Measurements from ENCODE around the gene EXOC3L2. TPM values are rescaled to one million over a fixed set of nuclear protein-coding genes. Genes with fewer than 3 reads are reported as not detected.

The EXOC3L2 gene
- total RNA-seq, result under 1 TPM in 1 of 2 donors, not detected in 1; 0.34 TPM

GRCh38 chr19:45245334-45245787 lies at the start of gene EXOC3L2:
TSS of gene EXOC3L2 (minus strand) at chr19:45245407. CDS start at chr19:45239045, 6,362 bp downstream.

GRCh38 chr19:45250832-45251451 lies 5.7 kb upstream of the EXOC3L2 start, which contains the start of gene MARK4:
TSS of gene MARK4 (plus strand) at chr19:45251271. CDS start at chr19:45251589, 318 bp downstream.

GRCh38 chr19:45178262-45179071 lies 66.7 kb downstream of the EXOC3L2 start, which contains the start of gene BLOC1S3:
TSS of gene BLOC1S3 (plus strand) at chr19:45178784. CDS start at chr19:45179297, 513 bp downstream.

GRCh38 chr19:45177817-45178261 lies 67.4 kb downstream of the EXOC3L2 start, which contains the start of gene TRAPPC6A:
TSS of gene TRAPPC6A (minus strand) at chr19:45178237. CDS start at chr19:45178218, 19 bp downstream.

Other genes starting within 250 kb of the EXOC3L2 start
- gene RELB, start 243.9 kb downstream of the EXOC3L2 start, total RNA-seq, result 10 to 100 TPM in 1 of 2 donors, 1 to 10 TPM in 1; 5.0 to 24.4 TPM
- 10 to 100 TPM; 10.7 to 19.3 TPM for gene CLASRP, start 206.4 kb downstream of the EXOC3L2 start, total RNA-seq
- gene ZNF296, start 168.9 kb downstream of the EXOC3L2 start, total RNA-seq, result under 1 TPM in 1 of 2 donors, not detected in 1; 0.33 TPM
- 10 to 100 TPM; 17.9 to 29.6 TPM for gene GEMIN7, start 166.1 kb downstream of the EXOC3L2 start, total RNA-seq
- 10 to 100 TPM; 65.6 to 66.8 TPM for gene PPP1R37, start 152.2 kb downstream of the EXOC3L2 start, total RNA-seq
- gene NKPD1, start 84.4 kb downstream of the EXOC3L2 start, total RNA-seq, result under 1 TPM; under 0.01 TPM
- 10 to 100 TPM; 10.3 TPM for gene TRAPPC6A, start 67.2 kb downstream of the EXOC3L2 start, total RNA-seq
- gene BLOC1S3, start 66.6 kb downstream of the EXOC3L2 start, total RNA-seq, result 1 to 10 TPM; 4.8 to 6.7 TPM
- 10 to 100 TPM in 1 of 2 donors, 1 to 10 TPM in 1; 8.6 to 11.7 TPM for gene MARK4, start 5.9 kb upstream of the EXOC3L2 start, total RNA-seq
- not detected for gene CKM, start 77.5 kb upstream of the EXOC3L2 start, total RNA-seq
- gene KLC3, start 95.3 kb upstream of the EXOC3L2 start, total RNA-seq, result not detected
- gene ERCC2, start 125.2 kb upstream of the EXOC3L2 start, total RNA-seq, result 10 to 100 TPM; 11.7 to 19.0 TPM
- gene PPP1R13L, start 159.7 kb upstream of the EXOC3L2 start, total RNA-seq, result under 1 TPM; under 0.01 to 1.00 TPM
- gene POLR1G, start 161.2 kb upstream of the EXOC3L2 start, total RNA-seq, result 10 to 100 TPM in 1 of 2 donors, 1 to 10 TPM in 1; 3.1 to 13.0 TPM
- gene ERCC1, start 178.5 kb upstream of the EXOC3L2 start, total RNA-seq, result 10 to 100 TPM; 67.4 to 93.2 TPM
- under 1 TPM; 0.34 to 0.67 TPM for gene FOSB, start 222.6 kb upstream of the EXOC3L2 start, total RNA-seq

Measured in melanocyte of skin (primary cell).